Panc1 (cell line): Measurements from ENCODE around the gene PXYLP1. TPM values are rescaled to one million over a fixed set of nuclear protein-coding genes. Genes with fewer than 3 reads are reported as not detected.

Experiments
- ATAC-seq: fragments of 200-7000 bp; cut with Tn5 transposase; 2 replicates; pipeline ENCODE4 v1.9.1; 2020; ENCODE audit warnings: mild to moderate bottlenecking, moderate library complexity
- BruUV-seq: library from RNA; stranded (reverse); fragments of 400-500 nt; replicated peaks from 2 replicates; lab custom pipeline; 2021; lab: Mats Ljungman, UMichigan
- CTCF ChIA-PET: fragments of 300-600 bp; sonication (Branson Sonifier 250); formaldehyde crosslinking; loops from one replicate; lab custom pipeline; 2022; ENCODE audit warnings: antibody characterized with exemption; lab: Charles Lee
- POLR2A ChIA-PET: fragments of 300-600 bp; sonication (Branson Sonifier 250); formaldehyde crosslinking; loops from one replicate; lab custom pipeline; 2022; ENCODE audit warnings: antibody characterized with exemption; lab: Charles Lee
- DNase-seq: peaks from one replicate; pipeline ENCODE4 v3.0.0-alpha.2; 2010; ENCODE audit warnings: low read depth, low spot score
- H3K27ac ChIP-seq: 2 replicates; pipeline ENCODE4 v1.5.1; 2011; ENCODE audit warnings: mild to moderate bottlenecking, low read length, inconsistent platforms
- H3K27me3 ChIP-seq: fragments of 200-500 bp; sonication (Bioruptor generic); 2 replicates; pipeline ENCODE4 v1.6.0; 2014; ENCODE audit warnings: low read length, inconsistent platforms; ENCODE audit not compliant: control insufficient read depth, insufficient read depth
- H3K36me3 ChIP-seq: fragments of 200-500 bp; sonication (Bioruptor generic); 2 replicates; pipeline ENCODE4 v1.5.1; 2014; ENCODE audit warnings: inconsistent platforms, mild to moderate bottlenecking, low read length, moderate library complexity; ENCODE audit not compliant: control insufficient read depth, insufficient read depth
- H3K4me1 ChIP-seq: 2 replicates; pipeline ENCODE4 v1.5.1; 2011; ENCODE audit warnings: inconsistent platforms, mild to moderate bottlenecking, low read length, moderate library complexity; ENCODE audit not compliant: control insufficient read depth, insufficient read depth
- H3K4me3 ChIP-seq, 2 experiments: 2 replicates each; pipeline ENCODE4 v1.5.1; 2011 to 2012; ENCODE audit warnings: low read depth in 2 of 2, low read length in 2 of 2, mild to moderate bottlenecking in 2 of 2, inconsistent platforms in 1 of 2, moderate library complexity in 1 of 2
- H3K9me3 ChIP-seq: fragments of 200-500 bp; sonication (Bioruptor generic); 2 replicates; pipeline ENCODE4 v1.5.1; 2014; ENCODE audit warnings: low read depth, mild to moderate bottlenecking, inconsistent platforms, low read length, moderate library complexity; ENCODE audit not compliant: control insufficient read depth, insufficient read depth
- POLR2AphosphoS5 ChIP-seq: IDR thresholded peaks from 2 replicates; pipeline ENCODE4 v1.6.1; 2012; ENCODE audit warnings: mild to moderate bottlenecking, low read depth, low read length, moderate library complexity
- REST ChIP-seq, 2 experiments: IDR thresholded peaks; 2 replicates each; pipeline ENCODE4 v1.6.1; 2011 to 2012; ENCODE audit warnings: low read depth in 2 of 2, control low read depth in 1 of 2, low read length in 1 of 2, mild to moderate bottlenecking in 1 of 2, moderate library complexity in 1 of 2; ENCODE audit not compliant: insufficient read depth in 1 of 2
- SIN3A ChIP-seq: IDR thresholded peaks from 2 replicates; pipeline ENCODE4 v1.6.1; 2012; ENCODE audit warnings: low read depth, mild to moderate bottlenecking, low read length, moderate library complexity, borderline replicate concordance; ENCODE audit not compliant: insufficient read depth
- TCF7L2 ChIP-seq: IDR thresholded peaks from 2 replicates; pipeline ENCODE4 v1.6.1; 2011; ENCODE audit warnings: mild to moderate bottlenecking, low read depth, low read length, inconsistent platforms
- in situ Hi-C: cut with HindIII; loops from 2 replicates; pipeline ENCODE4 v1.10.0; 2016; ENCODE audit warnings: low sequenced_read_pairs, low pct_unique_long_range_greater_than_20kb
- intact Hi-C: fragments of 100-400 bp; cut with micrococcal nuclease; formaldehyde crosslinking; loops from one replicate; pipeline ENCODE4 v1.10.0; 2022; ENCODE audit not compliant: unreplicated experiment
- total RNA-seq: library from RNA; stranded (reverse); gene quantifications from one replicate; pipeline ENCODE4 v1.2.1, GENCODE V29; 2021; ENCODE audit not compliant: unreplicated experiment
- TF ChIP-seq, protein P1 (sequence below): fragments of 450-650 bp; IDR thresholded peaks from 2 replicates; pipeline ENCODE4 v1.5.1; 2017; ENCODE audit warnings: mild to moderate bottlenecking

Gene PXYLP1
- total RNA-seq, 1 experiment from 2014 or later: 1.4 TPM

GRCh38 chr3:141305436-141305835 is 73.8 kb downstream of the PXYLP1 start:
- Histone ChIP-seq H3K27me3 (no peaks in the 10 kb centered on the region), H3K27ac (no peak overlapping the region), H3K36me3 (no peaks in the 10 kb centered on the region), H3K4me1 (no peaks in the 10 kb centered on the region), H3K4me3 (no peak overlapping the region), H3K9me3 (no peaks in the 10 kb centered on the region)
- BruUV-seq: no TSS peak
- ATAC-seq (peak; percentile 38; the same call in 1 of the 2 replicates), DNase-seq (no peak)
- intact Hi-C loops: no loop called here
- CTCF ChIA-PET: interaction anchor here (0.6 to 1.6 kb wide), 4 partner anchors 49 to 1191 kb away, joined by 3 to 12 read pairs (median 4); no protein-coding TSS in a partner anchor
- in situ Hi-C loops: no loop called here
- TF ChIP-seq TCF7L2 (no peak), POLR2AphosphoS5 (no peak), REST (IDR thresholded peaks at IDR 0.05; ENCODE audit: insufficient read depth in 1 of 2, low read depth in 2 of 2, low read length in 1 of 2) (no peak), SIN3A (no peak)
- TF ChIP-seq, protein P1, sequence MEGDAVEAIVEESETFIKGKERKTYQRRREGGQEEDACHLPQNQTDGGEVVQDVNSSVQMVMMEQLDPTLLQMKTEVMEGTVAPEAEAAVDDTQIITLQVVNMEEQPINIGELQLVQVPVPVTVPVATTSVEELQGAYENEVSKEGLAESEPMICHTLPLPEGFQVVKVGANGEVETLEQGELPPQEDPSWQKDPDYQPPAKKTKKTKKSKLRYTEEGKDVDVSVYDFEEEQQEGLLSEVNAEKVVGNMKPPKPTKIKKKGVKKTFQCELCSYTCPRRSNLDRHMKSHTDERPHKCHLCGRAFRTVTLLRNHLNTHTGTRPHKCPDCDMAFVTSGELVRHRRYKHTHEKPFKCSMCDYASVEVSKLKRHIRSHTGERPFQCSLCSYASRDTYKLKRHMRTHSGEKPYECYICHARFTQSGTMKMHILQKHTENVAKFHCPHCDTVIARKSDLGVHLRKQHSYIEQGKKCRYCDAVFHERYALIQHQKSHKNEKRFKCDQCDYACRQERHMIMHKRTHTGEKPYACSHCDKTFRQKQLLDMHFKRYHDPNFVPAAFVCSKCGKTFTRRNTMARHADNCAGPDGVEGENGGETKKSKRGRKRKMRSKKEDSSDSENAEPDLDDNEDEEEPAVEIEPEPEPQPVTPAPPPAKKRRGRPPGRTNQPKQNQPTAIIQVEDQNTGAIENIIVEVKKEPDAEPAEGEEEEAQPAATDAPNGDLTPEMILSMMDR: no peak
- POLR2A ChIA-PET: no interaction called here

- ATAC-seq: no peak
- in situ Hi-C loops: no loop called here
- TF ChIP-seq POLR2AphosphoS5 (no peak), SIN3A (no peak), REST (IDR thresholded peaks at IDR 0.05; ENCODE audit: insufficient read depth in 1 of 2, low read depth in 2 of 2, low read length in 1 of 2) (no peak), TCF7L2 (no peak)
- TF ChIP-seq, protein P1: no peak
- DNase-seq: no peak
- Histone ChIP-seq H3K4me1 (no peaks in the 10 kb centered on the region), H3K9me3 (no peaks in the 10 kb centered on the region; the same call in 1 of the 2 replicates), H3K27ac (no peak overlapping the region), H3K27me3 (no peaks in the 10 kb centered on the region), H3K4me3 (no peak overlapping the region), H3K36me3 (no peaks in the 10 kb centered on the region; the same call in 1 of the 2 replicates)
- CTCF ChIA-PET: interaction anchor here (0.6 to 1.6 kb wide), 6 partner anchors 11 to 227 kb away, joined by 4 to 13 read pairs (median 6); partner anchors contain the start of gene PXYLP1
- intact Hi-C loops: loop anchor here (2.0 kb wide), 1 partner anchor 149 kb away; no protein-coding TSS in a partner anchor
- no TSS peak for BruUV-seq
- POLR2A ChIA-PET: interaction anchor here (0.6 kb wide), 1 partner anchor 53 kb away, joined by 6 read pairs; no protein-coding TSS in a partner anchor
Observed at GRCh38 chr3:141306276-141306675, 74.7 kb downstream of the PXYLP1 start.
